ENCODE data around the gene MLLT3.

MLLT3 gene

DNA sequence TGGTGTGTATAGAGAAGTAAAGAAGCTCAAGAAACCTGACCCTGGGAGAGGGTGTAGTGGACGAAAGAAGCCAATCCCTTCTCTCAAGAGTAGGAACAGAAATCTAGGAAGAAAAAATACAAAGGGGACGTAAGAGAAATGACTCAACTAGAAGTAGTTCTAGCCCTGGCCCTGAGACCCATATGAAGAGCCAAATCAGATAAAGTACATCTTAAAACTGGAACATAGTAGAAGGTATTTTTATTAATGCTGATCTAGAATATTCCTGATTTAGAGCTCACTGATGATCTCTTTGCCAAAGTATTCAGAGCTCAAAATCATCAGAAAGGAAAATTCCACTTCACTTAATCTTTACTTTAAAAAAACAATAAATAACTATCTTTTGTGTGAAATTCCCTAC is 184.8 kb downstream of the MLLT3 start:
- no peak overlapping the region for H3K4me3 ChIP-seq (ENCODE audit: low read length)
- H3K27me3 ChIP-seq (ENCODE audit: low read depth, low read length): peaks cover 4% of the 10 kb centered on the region; the same call in 1 of the 2 replicates
- no peak overlapping the region for H3K4me2 ChIP-seq (ENCODE audit: low read length)
- H3K27ac ChIP-seq (ENCODE audit: low read length): no peak overlapping the region
- no peaks in the 10 kb centered on the region for H3K79me2 ChIP-seq (ENCODE audit: low read length)
- H3K4me1 ChIP-seq (ENCODE audit: low read length): no peaks in the 10 kb centered on the region
- H4K20me1 ChIP-seq (ENCODE audit: insufficient read depth, low read length): no peaks in the 10 kb centered on the region
- H3K9me3 ChIP-seq (ENCODE audit: insufficient read depth, low read length): no peaks in the 10 kb centered on the region
- no peaks in the 10 kb centered on the region for H3K36me3 ChIP-seq (replicated peaks; ENCODE audit: low read depth, low read length)
- no peak for TF ChIP-seq EZH2phosphoT487 (IDR thresholded peaks at IDR 0.05; ENCODE audit: low read depth)
- TF ChIP-seq, protein P1, sequence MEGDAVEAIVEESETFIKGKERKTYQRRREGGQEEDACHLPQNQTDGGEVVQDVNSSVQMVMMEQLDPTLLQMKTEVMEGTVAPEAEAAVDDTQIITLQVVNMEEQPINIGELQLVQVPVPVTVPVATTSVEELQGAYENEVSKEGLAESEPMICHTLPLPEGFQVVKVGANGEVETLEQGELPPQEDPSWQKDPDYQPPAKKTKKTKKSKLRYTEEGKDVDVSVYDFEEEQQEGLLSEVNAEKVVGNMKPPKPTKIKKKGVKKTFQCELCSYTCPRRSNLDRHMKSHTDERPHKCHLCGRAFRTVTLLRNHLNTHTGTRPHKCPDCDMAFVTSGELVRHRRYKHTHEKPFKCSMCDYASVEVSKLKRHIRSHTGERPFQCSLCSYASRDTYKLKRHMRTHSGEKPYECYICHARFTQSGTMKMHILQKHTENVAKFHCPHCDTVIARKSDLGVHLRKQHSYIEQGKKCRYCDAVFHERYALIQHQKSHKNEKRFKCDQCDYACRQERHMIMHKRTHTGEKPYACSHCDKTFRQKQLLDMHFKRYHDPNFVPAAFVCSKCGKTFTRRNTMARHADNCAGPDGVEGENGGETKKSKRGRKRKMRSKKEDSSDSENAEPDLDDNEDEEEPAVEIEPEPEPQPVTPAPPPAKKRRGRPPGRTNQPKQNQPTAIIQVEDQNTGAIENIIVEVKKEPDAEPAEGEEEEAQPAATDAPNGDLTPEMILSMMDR (IDR thresholded peaks at IDR 0.05; ENCODE audit: low read depth, low read length): no peak
- no peak overlapping the region for H2AFZ ChIP-seq (ENCODE audit: low read depth, low read length)
- no peak overlapping the region for H3K9ac ChIP-seq (ENCODE audit: low read length)

DNA sequence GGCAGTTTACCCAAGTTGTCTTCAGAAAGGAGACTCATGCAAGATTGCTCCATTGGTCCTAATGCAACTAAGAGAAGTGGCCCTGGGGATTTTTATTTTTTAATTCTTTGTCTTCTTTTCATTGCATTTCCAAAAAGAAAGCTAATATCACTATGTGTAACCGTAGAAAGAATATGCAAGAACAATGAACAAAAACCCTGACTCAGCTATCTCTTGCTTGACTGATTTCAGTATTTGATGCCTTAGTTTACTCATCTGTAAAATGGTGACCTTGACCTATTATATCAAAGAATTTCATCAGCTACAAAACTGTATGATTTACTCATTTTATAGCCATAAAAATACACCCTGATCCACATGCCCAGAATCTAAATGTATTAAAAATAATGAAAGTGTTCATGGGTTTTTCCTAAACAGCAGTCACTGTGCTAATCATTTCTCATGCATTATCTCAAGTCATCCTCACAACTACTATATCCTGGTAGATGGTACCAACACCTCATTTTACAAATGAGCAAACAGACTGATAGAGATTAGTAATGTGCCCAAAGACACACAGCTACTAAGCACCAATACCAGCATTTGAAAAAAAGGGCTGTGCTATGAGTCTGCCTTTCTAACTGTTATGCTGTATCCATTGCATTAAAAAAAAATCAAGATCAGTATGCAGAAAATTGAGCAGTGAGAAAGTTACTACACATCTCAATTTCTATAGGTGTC is 185.7 kb downstream of the MLLT3 start:
- Histone ChIP-seq H3K79me2 (ENCODE audit: low read length) (no peaks in the 10 kb centered on the region), H2AFZ (ENCODE audit: low read depth, low read length) (no peak overlapping the region), H3K4me3 (ENCODE audit: low read length) (no peak overlapping the region), H3K4me2 (ENCODE audit: low read length) (no peak overlapping the region), H4K20me1 (ENCODE audit: insufficient read depth, low read length) (no peaks in the 10 kb centered on the region), H3K9ac (ENCODE audit: low read length) (no peak overlapping the region), H3K27me3 (ENCODE audit: low read depth, low read length) (peaks cover 4% of the 10 kb centered on the region; the same call in 1 of the 2 replicates), H3K9me3 (ENCODE audit: insufficient read depth, low read length) (no peaks in the 10 kb centered on the region), H3K36me3 (replicated peaks; ENCODE audit: low read depth, low read length) (no peaks in the 10 kb centered on the region), H3K4me1 (ENCODE audit: low read length) (no peaks in the 10 kb centered on the region), H3K27ac (ENCODE audit: low read length) (no peak overlapping the region)
- TF ChIP-seq EZH2phosphoT487 (IDR thresholded peaks at IDR 0.05; ENCODE audit: low read depth): no peak
- TF ChIP-seq, protein P1 (IDR thresholded peaks at IDR 0.05; ENCODE audit: low read depth, low read length): no peak

DNA sequence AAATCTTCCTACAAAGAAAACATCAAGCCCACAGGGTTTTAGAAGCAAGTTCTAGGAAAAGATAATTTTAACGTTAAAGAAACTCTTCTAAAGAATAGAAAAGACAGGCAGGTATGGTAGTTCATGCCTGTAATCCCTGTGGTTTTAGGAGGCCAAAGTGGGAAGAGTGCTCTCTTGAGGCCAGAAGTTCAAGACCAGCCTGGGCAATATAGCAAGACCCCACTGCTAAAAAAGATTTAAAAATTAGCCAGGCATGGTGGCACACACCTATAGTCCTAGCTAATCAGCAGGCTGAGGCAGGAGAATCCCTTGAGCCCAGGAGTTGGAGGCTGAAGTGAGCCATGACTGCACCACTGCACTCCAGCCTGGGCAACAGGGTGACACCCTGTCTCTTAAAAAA is 193.3 kb downstream of the MLLT3 start:
- no peaks in the 10 kb centered on the region for H3K9me3 ChIP-seq (ENCODE audit: insufficient read depth, low read length)
- no peak overlapping the region for H2AFZ ChIP-seq (ENCODE audit: low read depth, low read length)
- H3K36me3 ChIP-seq (replicated peaks; ENCODE audit: low read depth, low read length): no peaks in the 10 kb centered on the region
- H3K27ac ChIP-seq (ENCODE audit: low read length): no peak overlapping the region
- peaks cover 7% of the 10 kb centered on the region for H3K27me3 ChIP-seq (ENCODE audit: low read depth, low read length)
- H3K9ac ChIP-seq (ENCODE audit: low read length): no peak overlapping the region
- no peak overlapping the region for H3K4me2 ChIP-seq (ENCODE audit: low read length)
- peaks cover 5% of the 10 kb centered on the region for H3K4me1 ChIP-seq (ENCODE audit: low read length)
- H3K4me3 ChIP-seq (ENCODE audit: low read length): no peak overlapping the region
- no peaks in the 10 kb centered on the region for H4K20me1 ChIP-seq (ENCODE audit: insufficient read depth, low read length)
- H3K79me2 ChIP-seq (ENCODE audit: low read length): no peaks in the 10 kb centered on the region
- TF ChIP-seq, protein P1 (IDR thresholded peaks at IDR 0.05; ENCODE audit: low read depth, low read length): no peak
- no peak for TF ChIP-seq EZH2phosphoT487 (IDR thresholded peaks at IDR 0.05; ENCODE audit: low read depth)

DNA sequence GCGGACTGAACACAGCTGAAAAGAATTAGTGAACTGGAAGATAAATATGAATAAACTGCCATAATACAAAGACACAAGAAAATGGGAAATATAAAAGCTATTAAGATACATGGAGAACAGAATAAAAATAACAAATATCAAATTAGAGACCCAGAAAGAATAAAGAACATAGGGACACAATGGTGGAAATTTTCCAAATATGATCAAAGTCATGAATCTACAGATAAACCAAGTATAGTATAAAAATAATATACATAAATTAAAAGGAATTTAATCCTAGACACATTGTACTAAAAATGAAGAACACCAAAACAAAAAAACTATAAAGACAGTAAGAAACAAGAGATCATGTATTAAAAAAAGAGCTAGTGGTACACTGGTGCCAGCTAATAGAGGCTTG is 194.9 kb downstream of the MLLT3 start:
- peaks cover 5% of the 10 kb centered on the region for H3K4me1 ChIP-seq (ENCODE audit: low read length)

More for the DNA sequence above, 194.9 kb downstream of the MLLT3 start:
- H4K20me1 ChIP-seq (ENCODE audit: insufficient read depth, low read length): no peaks in the 10 kb centered on the region
- H3K79me2 ChIP-seq (ENCODE audit: low read length): no peaks in the 10 kb centered on the region
- no peaks in the 10 kb centered on the region for H3K36me3 ChIP-seq (replicated peaks; ENCODE audit: low read depth, low read length)
- no peaks in the 10 kb centered on the region for H3K9me3 ChIP-seq (ENCODE audit: insufficient read depth, low read length)
- H3K4me2 ChIP-seq (ENCODE audit: low read length): no peak overlapping the region
- H2AFZ ChIP-seq (ENCODE audit: low read depth, low read length): no peak overlapping the region
- H3K27ac ChIP-seq (ENCODE audit: low read length): no peak overlapping the region
- no peak overlapping the region for H3K9ac ChIP-seq (ENCODE audit: low read length)
- H3K27me3 ChIP-seq (ENCODE audit: low read depth, low read length): peaks cover 7% of the 10 kb centered on the region
- H3K4me3 ChIP-seq (ENCODE audit: low read length): no peak overlapping the region
- TF ChIP-seq EZH2phosphoT487 (IDR thresholded peaks at IDR 0.05; ENCODE audit: low read depth): no peak
- TF ChIP-seq, protein P1 (IDR thresholded peaks at IDR 0.05; ENCODE audit: low read depth, low read length): no peak

Data from OCI-LY3 (cell line).